ENCODE measurements around the gene FEN1.

GRCh38 chr11:61782841-61783240 is 9.9 kb upstream of the FEN1 start:
- TF ChIP-seq CTCF (conservative IDR thresholded peaks at IDR 0.05 in 1 of 2, IDR thresholded peaks at IDR 0.05 in 1 of 2; ENCODE audit: extremely low read depth in 1 of 2, insufficient read depth in 1 of 2, low read depth in 1 of 2, low read length in 2 of 2) (no peak), EZH2 (IDR thresholded peaks at IDR 0.05; ENCODE audit: borderline replicate concordance, low read length) (no peak)

All from mammary epithelial cell (primary cell).